H1 (cell line): ENCODE results near the gene B4GALT5. TPM values are rescaled to one million over a fixed set of nuclear protein-coding genes. Genes with fewer than 3 reads are reported as not detected.

ENCODE experiments used
- CTCF ChIA-PET: fragments of 300-600 bp; sonication (Branson Sonifier 250); formaldehyde crosslinking; loops from one replicate; lab custom pipeline; 2021; ENCODE audit not compliant: partially characterized antibody; lab: Charles Lee
- POLR2A ChIA-PET: fragments of 300-600 bp; sonication (Branson Sonifier 250); formaldehyde crosslinking; loops from one replicate; lab custom pipeline; 2021; ENCODE audit warnings: inconsistent platforms; ENCODE audit not compliant: partially characterized antibody; lab: Charles Lee
- DNase-seq, 2 experiments: peaks; one replicate each; pipeline versions ENCODE4 v3.0.0 to v3.0.0-alpha.2; 2010 to 2022; ENCODE audit warnings: low spot score in 2 of 2, low read depth in 1 of 2, mixed read lengths in 1 of 2
- FAIRE-seq: peaks from 2 replicates; lab custom pipeline; 2011; peaks lifted over from hg19 to GRCh38; lab: Jason Lieb, UNC
- H2AFZ ChIP-seq: 2 replicates; pipeline ENCODE4 v1.8.1; 2012; ENCODE audit warnings: low read length, inconsistent platforms
- H2AK5ac ChIP-seq: 2 replicates; pipeline ENCODE4 v1.6.1; 2013; ENCODE audit warnings: low read depth, low read length
- H2BK120ac ChIP-seq: replicated peaks from 2 replicates; pipeline ENCODE3; 2013; ENCODE audit warnings: low read depth, low read length, inconsistent platforms
- H2BK12ac ChIP-seq: 2 replicates; pipeline ENCODE4 v1.6.1; 2013; ENCODE audit warnings: low read depth, low read length
- H2BK15ac ChIP-seq: 2 replicates; pipeline ENCODE4 v1.6.1; 2013; ENCODE audit warnings: low read length
- H2BK20ac ChIP-seq: 2 replicates; pipeline ENCODE4 v1.6.1; 2013; ENCODE audit warnings: low read length
- H2BK5ac ChIP-seq: 2 replicates; pipeline ENCODE4 v1.6.1; 2013; ENCODE audit warnings: low read depth, low read length
- H3K14ac ChIP-seq: 2 replicates; pipeline ENCODE4 v1.6.1; 2013; ENCODE audit warnings: inconsistent platforms; ENCODE audit not compliant: insufficient read length
- H3K18ac ChIP-seq: 2 replicates; pipeline ENCODE4 v1.6.1; 2013; ENCODE audit warnings: low read length; ENCODE audit errors: extremely low read depth
- H3K23ac ChIP-seq: 2 replicates; pipeline ENCODE4 v1.6.1; 2013; ENCODE audit warnings: inconsistent platforms; ENCODE audit not compliant: insufficient read length
- H3K23me2 ChIP-seq: 2 replicates; pipeline ENCODE4 v1.6.1; 2013; ENCODE audit warnings: low read depth, low read length
- H3K27ac ChIP-seq: 2 replicates; pipeline ENCODE4 v1.6.1; 2011; ENCODE audit warnings: low read depth, low read length, inconsistent platforms
- H3K27me3 ChIP-seq, 4 experiments: replicated peaks in 1 of 4; 1 replicate in 1 of 4; 2 replicates in 3 of 4; pipeline versions ENCODE4 v1.6.1 to v1.8.1; 2011 to 2013; ENCODE audit warnings: low read length in 3 of 4, mild to moderate bottlenecking in 3 of 4, inconsistent platforms in 2 of 4, mixed read lengths in 2 of 4, moderate library complexity in 1 of 4; ENCODE audit not compliant: control insufficient read depth in 3 of 4, insufficient read depth in 3 of 4; ENCODE audit errors: extremely low read depth in 1 of 4
- H3K36me3 ChIP-seq, 4 experiments: 2 replicates each; pipeline versions ENCODE4 v1.6.1 to v1.8.1; 2011 to 2013; ENCODE audit warnings: mild to moderate bottlenecking in 4 of 4, low read length in 3 of 4, moderate library complexity in 2 of 4, control low read depth in 1 of 4, inconsistent platforms in 1 of 4; ENCODE audit not compliant: insufficient read depth in 4 of 4, control insufficient read depth in 2 of 4
- H3K4ac ChIP-seq: replicated peaks from 2 replicates; pipeline ENCODE3; 2013; ENCODE audit warnings: low read length, low read depth, mixed read lengths, inconsistent platforms; ENCODE audit not compliant: insufficient read length
- H3K4me1 ChIP-seq, 4 experiments: replicated peaks in 1 of 4; 1 replicate in 1 of 4; 2 replicates in 3 of 4; pipeline versions ENCODE4 v1.6.1 to v1.8.1; 2011 to 2013; ENCODE audit warnings: low read length in 3 of 4, inconsistent platforms in 2 of 4, mixed read lengths in 1 of 4; ENCODE audit not compliant: insufficient read depth in 4 of 4, control insufficient read depth in 3 of 4
- H3K4me2 ChIP-seq, 2 experiments: 2 replicates each; pipeline versions ENCODE4 v1.6.1 to v1.8.1; 2011 to 2013; ENCODE audit warnings: low read depth in 2 of 2, low read length in 2 of 2, control low read depth in 1 of 2, inconsistent platforms in 1 of 2, mild to moderate bottlenecking in 1 of 2; ENCODE audit not compliant: insufficient read depth in 1 of 2
- H3K4me3 ChIP-seq, 4 experiments: fragments of 200-600, 300-600 bp in 1 of 4; sonication (generic), shearing (Covaris generic), sonication (Bioruptor Twin) in 1 of 4; 2 replicates each; pipeline versions ENCODE4 v1.5.1 to v1.8.1; 2011 to 2016; ENCODE audit warnings: low read length in 4 of 4, low read depth in 3 of 4, control low read depth in 2 of 4, inconsistent platforms in 2 of 4, mild to moderate bottlenecking in 2 of 4, mixed read lengths in 1 of 4, moderate library complexity in 1 of 4; ENCODE audit not compliant: insufficient read depth in 2 of 4; ENCODE audit errors: extremely low read depth in 1 of 4
- H3K56ac ChIP-seq: replicated peaks from 2 replicates; pipeline ENCODE3; 2013; ENCODE audit warnings: low read depth, mild to moderate bottlenecking, mixed read lengths, low read length, inconsistent platforms; ENCODE audit not compliant: insufficient read length
- H3K79me1 ChIP-seq: 2 replicates; pipeline ENCODE4 v1.6.1; 2013; ENCODE audit warnings: low read depth, low read length, control low read depth
- H3K79me2 ChIP-seq, 2 experiments: 2 replicates each; pipeline versions ENCODE4 v1.6.1 to v1.8.1; 2012 to 2013; ENCODE audit warnings: low read length in 2 of 2, mild to moderate bottlenecking in 2 of 2, inconsistent platforms in 1 of 2; ENCODE audit not compliant: insufficient read depth in 2 of 2, control insufficient read depth in 1 of 2
- H3K9ac ChIP-seq, 4 experiments: replicated peaks in 1 of 4; 1 replicate in 1 of 4; 2 replicates in 3 of 4; pipeline versions ENCODE4 v1.6.1 to v1.8.1; 2011 to 2013; ENCODE audit warnings: low read depth in 3 of 4, low read length in 3 of 4, control low read depth in 2 of 4, mild to moderate bottlenecking in 2 of 4, moderate library complexity in 2 of 4, inconsistent platforms in 1 of 4; ENCODE audit errors: extremely low read depth in 1 of 4
- H3K9me3 ChIP-seq, 2 experiments: 2 replicates each; pipeline versions ENCODE4 v1.6.1 to v1.8.1; 2012 to 2013; ENCODE audit warnings: mild to moderate bottlenecking in 2 of 2, moderate library complexity in 2 of 2, control low read depth in 1 of 2, inconsistent platforms in 1 of 2, low read depth in 1 of 2, low read length in 1 of 2, mixed read lengths in 1 of 2; ENCODE audit not compliant: insufficient read depth in 2 of 2
- H4K20me1 ChIP-seq, 2 experiments: replicated peaks in 1 of 2; 2 replicates each; pipeline versions ENCODE3 to v1.8.1; 2011 to 2013; ENCODE audit warnings: inconsistent platforms in 2 of 2, low read length in 2 of 2, mild to moderate bottlenecking in 1 of 2; ENCODE audit not compliant: insufficient read depth in 2 of 2, control insufficient read depth in 1 of 2
- H4K5ac ChIP-seq: 2 replicates; pipeline ENCODE4 v1.6.1; 2013; ENCODE audit warnings: low read length, low read depth, mixed read lengths, inconsistent platforms; ENCODE audit not compliant: insufficient read length
- H4K8ac ChIP-seq: 2 replicates; pipeline ENCODE4 v1.8.0; 2013; ENCODE audit warnings: mild to moderate bottlenecking, moderate library complexity, low read length, inconsistent platforms; ENCODE audit not compliant: insufficient read depth; ENCODE audit errors: extremely low read depth
- H4K91ac ChIP-seq: replicated peaks from 2 replicates; pipeline ENCODE3; 2013; ENCODE audit warnings: low read length, mixed read lengths, inconsistent platforms; ENCODE audit not compliant: insufficient read length
- GTF2F1 ChIP-seq: IDR thresholded peaks from 2 replicates; pipeline ENCODE4 v1.6.1; 2012; ENCODE audit warnings: low read depth, low read length, improper control_type of control experiment, borderline replicate concordance
- WGBS, 2 experiments: shearing (Covaris generic) in 1 of 2; methylation state at CpG; one replicate each; pipeline versions ENCODE4 v1.1.6 to v1.1.7; 2013 to 2015; ENCODE audit warnings: low lambda C conversion rate in 2 of 2, mixed read lengths in 2 of 2, inconsistent platforms in 1 of 2, low coverage in 1 of 2, missing lambda C conversion rate in 1 of 2; ENCODE audit not compliant: insufficient replicate concordance in 2 of 2, insufficient coverage in 1 of 2, insufficient read length in 1 of 2; ENCODE audit errors: extremely low coverage in 1 of 2, missing lambda C conversion rate in 1 of 2; 5-methylcytosine and 5-hydroxymethylcytosine counted together
- polyA plus RNA-seq, 7 experiments: library from polyadenylated mRNA; depleted of rRNA in 3 of 7; stranded (reverse) in 5 of 7; unstranded in 2 of 7; fragments of >200 nt in 5 of 7; fragments of 200-250 nt in 2 of 7; gene quantifications; 1 replicate in 5 of 7; 2 replicates in 1 of 7; 4 replicates in 1 of 7; pipeline versions ENCODE4 v1.2.1 to v1.2.3, GENCODE V29; 2011 to 2013; ENCODE audit warnings: missing spikeins in 2 of 7, mixed read lengths in 2 of 7
- total RNA-seq: library from RNA; stranded (reverse); fragmentation: NEBNext Ultra II Directional; extraction: Animal tissue kit (Norgen Biotek cat#: 25700); gene quantifications from 2 replicates; pipeline ENCODE4 v1.2.1, GENCODE V29; 2021

The B4GALT5 gene
- total and polyA plus RNA-seq, 2 of the 8 experiments (the other 6 are each of a cell fraction or from before 2014, with no cell fraction given) = 46.5 to 75.4 TPM

DNA sequence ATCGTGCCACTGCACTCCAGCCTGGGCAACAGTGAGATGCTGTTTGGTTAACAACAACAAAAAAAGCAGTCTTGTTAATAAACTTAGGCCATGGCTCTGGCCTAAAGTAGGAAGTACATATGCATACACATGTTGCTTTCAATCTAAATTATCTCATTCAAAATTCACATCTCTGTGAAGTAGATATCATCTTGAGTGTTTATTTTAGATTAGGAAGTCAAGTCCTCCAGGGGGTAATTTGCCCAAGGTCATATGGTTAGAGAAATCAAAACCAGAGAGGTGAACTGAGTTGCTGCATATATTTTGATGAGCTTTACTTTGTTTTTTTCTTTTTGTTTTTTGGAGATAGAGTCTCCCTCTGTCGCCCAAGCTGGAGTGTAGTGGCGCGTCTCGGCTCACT, 52.8 kb downstream of the B4GALT5 start:
- no peak overlapping the region for H4K91ac ChIP-seq
- H3K9ac ChIP-seq = no peak overlapping the region
- H4K8ac ChIP-seq = no peak overlapping the region
- no peak overlapping the region for H3K23ac ChIP-seq
- DNase-seq (no peak), FAIRE-seq (no peak)
- ChIA-PET POLR2A (no interaction called here), CTCF (interaction anchor here (0.7 to 2.4 kb wide), 2 partner anchors 15 to 39 kb away, joined by 3 to 8 read pairs; no protein-coding TSS in a partner anchor)
- H3K4me3 ChIP-seq = no peak overlapping the region
- H2BK20ac ChIP-seq = no peak overlapping the region
- peaks cover 19 to 100% of the 10 kb centered on the region in 2 experiments for H3K79me2 ChIP-seq
- no peak overlapping the region for H3K14ac ChIP-seq
- no peak overlapping the region for H2BK5ac ChIP-seq
- peaks cover 12% of the 10 kb centered on the region for H3K79me1 ChIP-seq
- no peak overlapping the region for H2BK15ac ChIP-seq
- no peak overlapping the region for H2AFZ ChIP-seq
- H2BK12ac ChIP-seq = no peak overlapping the region
- no peak overlapping the region for H2AK5ac ChIP-seq
- peaks cover 3 to 18% (median 15%) of the 10 kb centered on the region in 4 experiments; a peak in 6 of 7 replicates for H3K4me1 ChIP-seq
- H2BK120ac ChIP-seq = no peak overlapping the region
- H3K23me2 ChIP-seq = no peaks in the 10 kb centered on the region; the same call in 1 of the 2 replicates
- 94% methylated on average over 5 of the region's 5 CpGs; no CpG with 5 or more reads in 1 of the 2 experiments for WGBS, 2 experiments
- no peaks in the 10 kb centered on the region for H3K27me3 ChIP-seq
- H3K36me3 ChIP-seq = peaks cover 0 to 8% (median 5%) of the 10 kb centered on the region in 4 experiments; a peak in 4 of 8 replicates
- H4K20me1 ChIP-seq = peaks cover 25% of the 10 kb centered on the region in 2 experiments
- H3K4ac ChIP-seq = no peak overlapping the region
- no peak overlapping the region for H3K4me2 ChIP-seq
- TF ChIP-seq GTF2F1 = no peak
- H3K56ac ChIP-seq = no peak overlapping the region
- H3K18ac ChIP-seq = no peak overlapping the region
- H3K9me3 ChIP-seq = no peaks in the 10 kb centered on the region
- H3K27ac ChIP-seq = no peak overlapping the region
- no peak overlapping the region for H4K5ac ChIP-seq
